WTC11 (cell line): Measurements from ENCODE around the gene GLRA2. TPM values are rescaled to one million over a fixed set of nuclear protein-coding genes. Genes with fewer than 3 reads are reported as not detected.

Experiments used
- ATAC-seq: fragments of 200-7000 bp; cut with Tn5 transposase; 2 replicates; pipeline ENCODE4 v1.10.0; 2021; ENCODE audit warnings: mild to moderate bottlenecking, moderate library complexity
- CTCF ChIA-PET: fragments of 300-600 bp; sonication (Branson Sonifier 250); formaldehyde crosslinking; loops from one replicate; lab custom pipeline; 2021; ENCODE audit warnings: antibody characterized with exemption; lab: Charles Lee
- POLR2A ChIA-PET: fragments of 350-600 bp; sonication (Branson Sonifier 250); formaldehyde crosslinking; loops from one replicate; lab custom pipeline; 2021; ENCODE audit warnings: antibody characterized with exemption; lab: Charles Lee
- DNase-seq: peaks from one replicate; pipeline ENCODE4 v3.0.0; 2021; ENCODE audit warnings: low spot score
- H3K27ac Mint-ChIP-seq: 2 replicates; pipeline ENCODE4 v1.8.0; 2021; ENCODE audit warnings: mixed read lengths
- H3K27me3 Mint-ChIP-seq: 2 replicates; pipeline ENCODE4 v1.8.0; 2021; ENCODE audit warnings: low read depth, mild to moderate bottlenecking, moderate library complexity, mixed read lengths
- H3K36me3 Mint-ChIP-seq: 2 replicates; pipeline ENCODE4 v1.8.0; 2021; ENCODE audit warnings: mixed read lengths
- H3K4me1 Mint-ChIP-seq: 2 replicates; pipeline ENCODE4 v1.8.0; 2022; ENCODE audit warnings: mixed read lengths
- H3K4me3 Mint-ChIP-seq: 2 replicates; pipeline ENCODE4 v1.8.0; 2021; ENCODE audit warnings: mild to moderate bottlenecking, moderate library complexity, mixed read lengths
- H3K9me3 Mint-ChIP-seq: 2 replicates; pipeline ENCODE4 v1.8.0; 2021; ENCODE audit warnings: mixed read lengths
- E2F4 ChIP-seq: sonication (generic); formaldehyde crosslinking; IDR thresholded peaks from 2 replicates; pipeline ENCODE4 v1.8.1; 2022; ENCODE audit warnings: low read depth, mild to moderate bottlenecking, moderate library complexity, missing genetic modification reagents, borderline replicate concordance
- ERG ChIP-seq: fragments of 250-450 bp; sonication (Bioruptor Pico); IDR thresholded peaks from 2 replicates; pipeline ENCODE4 v1.8.0; 2021; ENCODE audit warnings: mild to moderate bottlenecking
- ETV6 ChIP-seq: sonication (generic); formaldehyde crosslinking; IDR thresholded peaks from 2 replicates; pipeline ENCODE4 v1.8.1; 2022; ENCODE audit warnings: mild to moderate bottlenecking, missing genetic modification reagents
- GTF2I ChIP-seq: fragments of 250-450 bp; sonication (Bioruptor Pico); conservative IDR thresholded peaks from 2 replicates; pipeline ENCODE4 v1.4.0; 2021; ENCODE audit warnings: mild to moderate bottlenecking
- JAZF1 ChIP-seq: fragments of 250-450 bp; sonication (Bioruptor Pico); IDR thresholded peaks from 2 replicates; pipeline ENCODE4 v1.9.0; 2021; ENCODE audit warnings: moderate library complexity, mild to moderate bottlenecking, inconsistent platforms
- JUN ChIP-seq: sonication (generic); formaldehyde crosslinking; IDR thresholded peaks from 2 replicates; pipeline ENCODE4 v1.8.0; 2023; ENCODE audit warnings: mild to moderate bottlenecking, missing genetic modification reagents
- MYBL2 ChIP-seq: sonication (generic); formaldehyde crosslinking; IDR thresholded peaks from 2 replicates; pipeline ENCODE4 v1.8.1; 2023; ENCODE audit warnings: mild to moderate bottlenecking, moderate library complexity, missing genetic modification reagents
- NFATC4 ChIP-seq: fragments of 250-450 bp; sonication (Bioruptor Pico); IDR thresholded peaks from 2 replicates; pipeline ENCODE4 v1.9.0; 2021; ENCODE audit warnings: mild to moderate bottlenecking
- NR3C1 ChIP-seq: sonication (generic); formaldehyde crosslinking; conservative IDR thresholded peaks from 2 replicates; pipeline ENCODE4 v1.8.1; 2023; ENCODE audit warnings: low read depth, mild to moderate bottlenecking, missing genetic modification reagents
- TEAD4 ChIP-seq: sonication (generic); formaldehyde crosslinking; IDR thresholded peaks from 2 replicates; pipeline ENCODE4 v1.8.0; 2022; ENCODE audit warnings: mild to moderate bottlenecking, missing genetic modification reagents
- ZNF263 ChIP-seq: sonication (generic); formaldehyde crosslinking; IDR thresholded peaks from 2 replicates; pipeline ENCODE4 v1.8.1; 2022; ENCODE audit warnings: low read depth, mild to moderate bottlenecking, moderate library complexity, missing genetic modification reagents
- ZNF423 ChIP-seq: fragments of 250-450 bp; sonication (Bioruptor Pico); IDR thresholded peaks from 2 replicates; pipeline ENCODE4 v2.1.2; 2022; ENCODE audit warnings: mild to moderate bottlenecking, moderate library complexity
- total RNA-seq: library from RNA; stranded (reverse); gene quantifications from 3 replicates; pipeline ENCODE4 v1.2.3, GENCODE V29; 2021
- TF ChIP-seq, protein P1 (sequence below): sonication (generic); formaldehyde crosslinking; IDR thresholded peaks from 2 replicates; pipeline ENCODE4 v1.8.1; 2023; ENCODE audit warnings: mild to moderate bottlenecking, missing genetic modification reagents
- TF ChIP-seq, protein P2 (sequence below): sonication (generic); formaldehyde crosslinking; IDR thresholded peaks from 2 replicates; pipeline ENCODE4 v1.8.0; 2022; ENCODE audit warnings: mild to moderate bottlenecking, missing genetic modification reagents
- TF ChIP-seq, protein P3 (sequence below): sonication (generic); formaldehyde crosslinking; IDR thresholded peaks from 2 replicates; pipeline ENCODE4 v1.8.1; 2023; ENCODE audit warnings: mild to moderate bottlenecking, moderate library complexity, missing genetic modification reagents

Gene GLRA2
- total RNA-seq, 1 experiment from 2014 or later = not detected

DNA sequence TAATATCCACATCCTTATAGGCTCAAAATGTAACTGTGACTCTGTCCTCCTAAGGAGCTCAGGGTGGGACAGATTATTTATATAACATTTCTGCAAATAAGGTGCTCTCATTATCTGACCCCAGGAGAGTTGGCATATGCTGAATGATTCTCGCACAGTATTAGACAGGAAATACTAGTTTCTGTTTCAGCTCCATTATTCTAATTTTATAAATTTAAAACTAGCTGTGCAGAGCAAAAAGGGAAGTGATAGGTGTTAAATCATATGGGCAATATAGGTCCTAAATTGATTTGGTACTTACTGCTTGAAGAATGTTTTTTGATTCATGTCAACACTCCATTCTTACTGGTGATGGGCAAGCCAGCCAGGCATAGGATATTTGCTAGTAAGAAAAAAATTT is 141.5 kb downstream of the GLRA2 start:
- H3K4me1 Mint-ChIP-seq = 0 out of 2 replicates have a peak, but pooled peaks cover 2% of the 10 kb centered on the region
- H3K9me3 Mint-ChIP-seq = no peaks in the 10 kb centered on the region
- no peaks in the 10 kb centered on the region for H3K27me3 Mint-ChIP-seq
- no peak overlapping the region for H3K4me3 Mint-ChIP-seq
- no peak for DNase-seq
- H3K36me3 Mint-ChIP-seq = no peaks in the 10 kb centered on the region
- ATAC-seq = no peak
- ChIA-PET POLR2A (no interaction called here), CTCF (no interaction called here)
- H3K27ac Mint-ChIP-seq = no peak overlapping the region
- TF ChIP-seq, protein P1, sequence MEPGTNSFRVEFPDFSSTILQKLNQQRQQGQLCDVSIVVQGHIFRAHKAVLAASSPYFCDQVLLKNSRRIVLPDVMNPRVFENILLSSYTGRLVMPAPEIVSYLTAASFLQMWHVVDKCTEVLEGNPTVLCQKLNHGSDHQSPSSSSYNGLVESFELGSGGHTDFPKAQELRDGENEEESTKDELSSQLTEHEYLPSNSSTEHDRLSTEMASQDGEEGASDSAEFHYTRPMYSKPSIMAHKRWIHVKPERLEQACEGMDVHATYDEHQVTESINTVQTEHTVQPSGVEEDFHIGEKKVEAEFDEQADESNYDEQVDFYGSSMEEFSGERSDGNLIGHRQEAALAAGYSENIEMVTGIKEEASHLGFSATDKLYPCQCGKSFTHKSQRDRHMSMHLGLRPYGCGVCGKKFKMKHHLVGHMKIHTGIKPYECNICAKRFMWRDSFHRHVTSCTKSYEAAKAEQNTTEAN (CRISPR knock-in tag) = no peak

DNA sequence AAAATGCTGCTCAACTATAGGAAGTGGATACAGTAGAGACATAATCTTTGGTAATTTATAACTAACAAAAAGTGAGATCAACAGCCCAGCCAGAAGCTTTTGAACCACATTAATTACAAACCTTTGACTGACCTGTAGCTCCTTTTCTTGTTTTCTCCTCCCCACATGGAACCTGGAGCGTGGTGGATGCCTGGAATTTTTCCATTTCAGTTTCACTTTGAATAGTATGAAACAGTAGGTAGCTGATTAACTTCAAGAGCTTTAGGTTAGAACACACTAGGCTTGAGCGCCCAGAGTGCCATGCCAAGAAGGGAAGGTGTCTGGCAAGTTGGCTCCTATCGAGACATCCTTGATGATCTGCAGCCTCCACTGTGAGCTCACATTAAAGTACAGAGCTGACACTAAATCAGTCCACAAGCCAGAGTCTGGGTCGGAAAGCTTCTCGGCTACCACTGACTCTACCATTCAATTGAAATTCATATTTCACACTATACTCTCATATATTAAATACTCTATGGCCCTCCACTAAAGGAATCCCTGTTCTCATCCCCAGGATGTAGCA is 143.4 kb downstream of the GLRA2 start:
- Mint-ChIP-seq H3K9me3 (no peaks in the 10 kb centered on the region), H3K4me3 (no peak overlapping the region), H3K27ac (no peak overlapping the region), H3K4me1 (0 out of 2 replicates have a peak, but pooled peaks cover 2% of the 10 kb centered on the region), H3K36me3 (no peaks in the 10 kb centered on the region), H3K27me3 (no peaks in the 10 kb centered on the region)
- no peak for ATAC-seq
- DNase-seq = no peak
- ChIA-PET CTCF (no interaction called here), POLR2A (no interaction called here)
- TF ChIP-seq JAZF1 (no peak), ZNF423 (CRISPR knock-in tag) (no peak), TEAD4 (CRISPR knock-in tag) (no peak), MYBL2 (CRISPR knock-in tag) (no peak)
- TF ChIP-seq, protein P2, sequence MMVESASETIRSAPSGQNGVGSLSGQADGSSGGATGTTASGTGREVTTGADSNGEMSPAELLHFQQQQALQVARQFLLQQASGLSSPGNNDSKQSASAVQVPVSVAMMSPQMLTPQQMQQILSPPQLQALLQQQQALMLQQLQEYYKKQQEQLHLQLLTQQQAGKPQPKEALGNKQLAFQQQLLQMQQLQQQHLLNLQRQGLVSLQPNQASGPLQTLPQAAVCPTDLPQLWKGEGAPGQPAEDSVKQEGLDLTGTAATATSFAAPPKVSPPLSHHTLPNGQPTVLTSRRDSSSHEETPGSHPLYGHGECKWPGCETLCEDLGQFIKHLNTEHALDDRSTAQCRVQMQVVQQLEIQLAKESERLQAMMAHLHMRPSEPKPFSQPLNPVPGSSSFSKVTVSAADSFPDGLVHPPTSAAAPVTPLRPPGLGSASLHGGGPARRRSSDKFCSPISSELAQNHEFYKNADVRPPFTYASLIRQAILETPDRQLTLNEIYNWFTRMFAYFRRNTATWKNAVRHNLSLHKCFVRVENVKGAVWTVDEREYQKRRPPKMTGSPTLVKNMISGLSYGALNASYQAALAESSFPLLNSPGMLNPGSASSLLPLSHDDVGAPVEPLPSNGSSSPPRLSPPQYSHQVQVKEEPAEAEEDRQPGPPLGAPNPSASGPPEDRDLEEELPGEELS (CRISPR knock-in tag) = no peak

GRCh38 chrX:14673236-14673635 is 143.9 kb downstream of the GLRA2 start:
- no peak overlapping the region for H3K4me3 Mint-ChIP-seq
- H3K27ac Mint-ChIP-seq = no peak overlapping the region
- ATAC-seq (no peak), DNase-seq (no peak)
- H3K9me3 Mint-ChIP-seq = no peaks in the 10 kb centered on the region
- no peaks in the 10 kb centered on the region for H3K4me1 Mint-ChIP-seq
- POLR2A ChIA-PET = no interaction called here
- no peaks in the 10 kb centered on the region for H3K27me3 Mint-ChIP-seq
- no peaks in the 10 kb centered on the region for H3K36me3 Mint-ChIP-seq
- TF ChIP-seq, protein P3, sequence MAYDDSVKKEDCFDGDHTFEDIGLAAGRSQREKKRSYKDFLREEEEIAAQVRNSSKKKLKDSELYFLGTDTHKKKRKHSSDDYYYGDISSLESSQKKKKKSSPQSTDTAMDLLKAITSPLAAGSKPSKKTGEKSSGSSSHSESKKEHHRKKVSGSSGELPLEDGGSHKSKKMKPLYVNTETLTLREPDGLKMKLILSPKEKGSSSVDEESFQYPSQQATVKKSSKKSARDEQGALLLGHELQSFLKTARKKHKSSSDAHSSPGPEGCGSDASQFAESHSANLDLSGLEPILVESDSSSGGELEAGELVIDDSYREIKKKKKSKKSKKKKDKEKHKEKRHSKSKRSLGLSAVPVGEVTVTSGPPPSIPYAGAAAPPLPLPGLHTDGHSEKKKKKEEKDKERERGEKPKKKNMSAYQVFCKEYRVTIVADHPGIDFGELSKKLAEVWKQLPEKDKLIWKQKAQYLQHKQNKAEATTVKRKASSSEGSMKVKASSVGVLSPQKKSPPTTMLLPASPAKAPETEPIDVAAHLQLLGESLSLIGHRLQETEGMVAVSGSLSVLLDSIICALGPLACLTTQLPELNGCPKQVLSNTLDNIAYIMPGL = no peak
- no peak for TF ChIP-seq NR3C1
- no peak for TF ChIP-seq ZNF263 (CRISPR knock-in tag)
- no peak for TF ChIP-seq GTF2I
- TF ChIP-seq ERG (CRISPR knock-in tag) = no peak
- TF ChIP-seq JUN (CRISPR knock-in tag) = no peak
- TF ChIP-seq, all 79 proteins: peak for 0
- CTCF ChIA-PET = no interaction called here

GRCh38 chrX:14673764-14674163 is 144.4 kb downstream of the GLRA2 start:
- POLR2A ChIA-PET = no interaction called here
- ATAC-seq = no peak
- no peaks in the 10 kb centered on the region for H3K36me3 Mint-ChIP-seq
- H3K9me3 Mint-ChIP-seq = no peaks in the 10 kb centered on the region
- TF ChIP-seq E2F4 (CRISPR knock-in tag) (no peak), ETV6 (CRISPR knock-in tag) (no peak), NFATC4 (CRISPR knock-in tag) (no peak), TEAD4 (CRISPR knock-in tag) (no peak)
- H3K27ac Mint-ChIP-seq = no peak overlapping the region
- CTCF ChIA-PET = no interaction called here
- no peak for DNase-seq
- H3K4me3 Mint-ChIP-seq = no peak overlapping the region
- no peaks in the 10 kb centered on the region for H3K27me3 Mint-ChIP-seq
- no peaks in the 10 kb centered on the region for H3K4me1 Mint-ChIP-seq
